A673 (cell line): ENCODE measurements around the gene ACSBG1.

ENCODE experiments used
- EZH2 ChIP-seq: fragments of 200-600 bp; sonication (generic); IDR thresholded peaks from 2 replicates; pipeline ENCODE4 v1.6.1; 2017; ENCODE audit warnings: borderline replicate concordance, low read depth, mild to moderate bottlenecking, mixed read lengths, antibody characterized with exemption, low read length; ENCODE audit not compliant: poor library complexity, severe bottlenecking
- TF ChIP-seq, protein P1 (sequence below): fragments of 300-800, 200-600 bp; sonication (generic); conservative IDR thresholded peaks from 2 replicates; pipeline ENCODE4 v1.5.1; 2017; ENCODE audit warnings: low read depth, mild to moderate bottlenecking, antibody characterized with exemption, low read length, moderate library complexity, mixed read lengths

DNA sequence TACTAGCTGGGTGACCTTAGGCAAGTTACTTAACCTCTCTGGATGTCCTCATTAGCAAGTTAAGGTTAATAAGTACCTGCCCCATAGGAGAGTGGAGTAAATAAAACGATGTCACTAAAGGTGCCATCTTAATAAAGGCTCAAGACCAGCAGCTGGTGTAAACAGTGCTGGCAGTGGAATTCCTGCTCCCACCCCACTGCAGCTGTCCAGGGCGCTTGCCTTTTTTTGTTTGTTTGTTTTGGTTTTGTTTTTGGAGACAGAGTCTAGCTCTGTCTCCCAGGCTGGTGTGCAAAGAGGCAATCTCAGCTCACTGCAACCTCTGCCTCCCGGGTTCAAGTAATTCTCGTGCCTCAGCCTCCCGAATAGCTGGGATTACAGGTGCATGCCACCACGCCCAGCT, 56.3 kb downstream of the ACSBG1 start:
- no peak for TF ChIP-seq EZH2
- TF ChIP-seq, protein P1, sequence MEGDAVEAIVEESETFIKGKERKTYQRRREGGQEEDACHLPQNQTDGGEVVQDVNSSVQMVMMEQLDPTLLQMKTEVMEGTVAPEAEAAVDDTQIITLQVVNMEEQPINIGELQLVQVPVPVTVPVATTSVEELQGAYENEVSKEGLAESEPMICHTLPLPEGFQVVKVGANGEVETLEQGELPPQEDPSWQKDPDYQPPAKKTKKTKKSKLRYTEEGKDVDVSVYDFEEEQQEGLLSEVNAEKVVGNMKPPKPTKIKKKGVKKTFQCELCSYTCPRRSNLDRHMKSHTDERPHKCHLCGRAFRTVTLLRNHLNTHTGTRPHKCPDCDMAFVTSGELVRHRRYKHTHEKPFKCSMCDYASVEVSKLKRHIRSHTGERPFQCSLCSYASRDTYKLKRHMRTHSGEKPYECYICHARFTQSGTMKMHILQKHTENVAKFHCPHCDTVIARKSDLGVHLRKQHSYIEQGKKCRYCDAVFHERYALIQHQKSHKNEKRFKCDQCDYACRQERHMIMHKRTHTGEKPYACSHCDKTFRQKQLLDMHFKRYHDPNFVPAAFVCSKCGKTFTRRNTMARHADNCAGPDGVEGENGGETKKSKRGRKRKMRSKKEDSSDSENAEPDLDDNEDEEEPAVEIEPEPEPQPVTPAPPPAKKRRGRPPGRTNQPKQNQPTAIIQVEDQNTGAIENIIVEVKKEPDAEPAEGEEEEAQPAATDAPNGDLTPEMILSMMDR: no peak
